SKM-1 treated with dmso at 0.1 percent for 144 hours (cell line): ENCODE results near the gene SHISA2.

ENCODE experiments used
- DNase-seq: peaks from one replicate; lab custom pipeline; 2025; ENCODE audit not compliant: unreplicated experiment; lab: John Stamatoyannopoulos, UW

SHISA2 gene

DNA sequence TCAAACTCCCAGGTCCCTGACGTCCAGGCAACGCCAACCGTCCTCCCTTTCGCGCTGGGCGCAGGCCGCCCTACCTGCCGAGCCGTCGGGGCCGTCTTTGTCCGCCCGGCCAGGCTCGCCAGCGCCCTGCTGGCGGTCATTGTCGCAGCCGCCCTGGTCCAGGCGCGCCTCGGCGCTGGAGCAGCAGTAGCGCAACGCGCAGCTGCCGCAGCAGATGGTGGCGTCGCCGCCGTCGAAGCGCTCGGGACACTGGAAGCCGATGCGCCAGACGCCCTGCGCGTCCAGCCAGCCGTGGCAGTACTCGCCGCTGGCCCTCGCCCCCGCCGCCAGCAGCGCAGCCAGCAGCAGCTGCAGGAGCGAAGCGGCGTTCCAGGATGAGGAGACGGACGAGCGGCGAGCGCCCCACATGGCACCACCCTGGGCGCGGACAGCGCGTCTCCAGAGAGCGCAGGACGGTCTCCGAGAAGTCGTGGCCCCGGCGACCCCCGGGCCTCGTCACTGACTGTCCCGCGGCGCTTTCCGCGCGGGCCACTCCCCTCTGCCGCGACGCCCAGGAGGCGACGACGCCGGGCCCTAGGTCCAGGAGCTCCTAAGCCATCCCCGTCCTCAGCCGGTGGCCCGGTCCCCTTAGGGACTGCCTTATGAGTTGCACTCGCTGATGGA is 1.1 kb downstream of the SHISA2 start:
- no peak for DNase-seq

DNA sequence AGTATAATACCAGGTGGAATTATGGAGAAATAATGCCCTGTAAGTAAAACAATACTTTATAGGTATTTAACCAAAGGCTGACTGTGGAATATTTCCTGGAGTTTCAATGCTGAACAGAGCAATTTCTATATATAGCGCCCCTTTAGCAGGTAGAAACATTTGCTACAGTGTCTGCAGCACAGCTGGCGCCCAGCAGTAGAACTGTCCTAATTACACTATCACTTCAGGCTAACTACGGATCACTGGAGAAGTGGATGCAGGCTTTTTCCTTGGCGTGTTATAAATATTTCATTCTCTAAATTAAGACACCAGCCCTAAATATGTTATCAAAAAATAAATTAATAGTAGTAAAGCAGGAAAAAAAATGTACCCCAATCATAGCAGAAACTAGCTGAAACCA is 3.1 kb downstream of the SHISA2 start:
- no peak for DNase-seq

DNA sequence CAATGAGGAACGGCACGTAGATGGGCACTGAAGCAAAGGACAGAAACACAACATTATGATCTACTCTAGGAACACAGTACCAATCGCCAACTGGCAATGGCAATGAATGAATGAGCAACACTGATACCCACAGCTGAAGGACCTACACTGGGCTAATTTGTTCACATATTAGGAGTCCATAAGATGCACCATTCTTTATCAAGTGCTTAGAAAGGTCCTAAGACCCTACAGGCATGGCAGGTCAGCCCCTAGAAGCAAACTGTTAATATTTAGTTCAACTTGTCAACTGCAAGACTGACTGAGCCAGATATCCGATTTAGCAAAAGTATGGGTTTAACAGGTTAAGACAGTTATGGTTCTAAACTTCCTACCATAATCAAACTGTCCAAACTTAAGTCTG is 4.8 kb downstream of the SHISA2 start:
- no peak for DNase-seq

GRCh38 chr13:26046639-26047038 is 5.2 kb downstream of the SHISA2 start:
- DNase-seq: no peak

DNA sequence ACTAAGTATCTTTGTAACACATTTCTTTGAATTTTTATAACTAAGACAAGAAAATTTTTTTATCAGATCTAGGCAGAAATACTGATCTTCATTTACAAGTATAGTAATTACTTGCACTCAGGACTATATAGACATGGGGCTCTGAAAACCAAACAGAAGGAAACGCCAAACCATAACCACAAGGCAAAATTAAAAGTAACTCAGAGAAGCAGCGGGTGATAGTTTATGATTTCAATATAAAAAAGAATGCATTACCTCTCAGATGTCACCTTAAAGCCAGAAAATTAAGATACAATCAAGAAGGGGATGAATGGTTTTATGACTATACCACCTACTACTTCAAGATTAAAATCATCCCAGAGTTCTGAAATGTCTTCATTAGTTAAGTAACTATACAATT is 6.7 kb downstream of the SHISA2 start:
- DNase-seq: no peak

DNA sequence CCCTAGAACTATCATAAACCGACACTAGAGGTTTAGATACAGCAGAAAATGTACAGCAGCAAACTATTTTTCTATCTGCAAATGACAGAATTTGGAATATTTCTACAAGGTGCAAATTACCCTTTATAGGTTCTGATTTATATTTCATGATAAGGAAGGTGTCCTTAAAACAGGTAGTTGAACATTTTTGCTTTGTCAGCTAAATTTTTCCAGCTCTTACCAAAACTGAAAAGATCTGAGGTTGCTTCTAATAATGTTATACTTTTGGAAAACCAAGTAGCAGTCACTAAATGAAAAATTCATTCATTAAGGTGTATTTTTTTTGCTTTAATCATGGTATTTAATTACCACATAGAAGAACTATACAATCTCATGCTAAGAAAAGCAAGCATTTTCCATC is 9.0 kb downstream of the SHISA2 start:
- DNase-seq: no peak

- no peak for DNase-seq
Observed at GRCh38 chr13:26041444-26041843, 10.4 kb downstream of the SHISA2 start.

GRCh38 chr13:26038931-26039475 is 12.8 kb downstream of the SHISA2 start:
- no peak for DNase-seq

GRCh38 chr13:26037302-26037701 is 14.5 kb downstream of the SHISA2 start:
- peak; percentile 33 for DNase-seq

- DNase-seq: no peak
Observed at GRCh38 chr13:26036383-26036782, 15.4 kb downstream of the SHISA2 start.

DNA sequence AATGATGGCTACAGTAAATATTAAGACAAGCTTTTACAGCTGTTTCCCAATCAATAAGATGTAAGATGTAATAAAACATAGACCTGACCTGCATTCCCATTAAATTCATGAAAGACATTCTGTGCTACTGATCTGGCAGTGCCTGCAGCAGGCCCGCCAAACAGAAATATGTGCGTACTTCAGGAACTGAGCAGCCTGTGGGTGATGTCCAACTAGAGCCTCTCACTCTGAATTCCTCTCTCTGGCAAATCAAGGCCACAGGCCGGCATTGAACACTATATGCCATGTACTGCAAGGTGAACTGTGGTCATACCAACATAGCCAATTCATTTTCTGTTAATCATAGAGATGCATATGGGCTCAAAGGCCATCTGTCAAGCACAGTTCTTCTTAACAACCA is 17.8 kb downstream of the SHISA2 start:
- DNase-seq: no peak

DNA sequence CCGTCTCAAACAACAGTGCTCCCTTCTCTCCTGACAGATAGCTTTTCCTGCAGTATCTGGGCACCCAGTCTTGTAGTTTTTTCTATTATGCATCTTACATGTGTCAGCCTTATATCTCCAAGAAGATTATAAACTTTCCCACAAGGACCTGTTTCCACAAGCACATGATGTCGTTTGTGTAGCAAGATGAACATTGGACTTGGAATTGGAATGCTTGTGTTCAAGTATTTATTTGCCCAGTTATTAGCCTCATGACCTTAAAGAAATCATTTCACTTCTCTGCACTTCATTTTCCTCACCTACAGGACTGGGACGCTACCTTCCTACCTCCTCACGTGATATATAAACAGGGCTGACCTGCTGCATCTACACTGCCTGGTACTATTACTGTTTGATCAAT is 21.5 kb downstream of the SHISA2 start:
- no peak for DNase-seq

- no peak for DNase-seq
Observed at GRCh38 chr13:26029581-26030136, 22.2 kb downstream of the SHISA2 start.

- DNase-seq: no peak
Observed at GRCh38 chr13:26026211-26026610, 25.6 kb downstream of the SHISA2 start.

DNA sequence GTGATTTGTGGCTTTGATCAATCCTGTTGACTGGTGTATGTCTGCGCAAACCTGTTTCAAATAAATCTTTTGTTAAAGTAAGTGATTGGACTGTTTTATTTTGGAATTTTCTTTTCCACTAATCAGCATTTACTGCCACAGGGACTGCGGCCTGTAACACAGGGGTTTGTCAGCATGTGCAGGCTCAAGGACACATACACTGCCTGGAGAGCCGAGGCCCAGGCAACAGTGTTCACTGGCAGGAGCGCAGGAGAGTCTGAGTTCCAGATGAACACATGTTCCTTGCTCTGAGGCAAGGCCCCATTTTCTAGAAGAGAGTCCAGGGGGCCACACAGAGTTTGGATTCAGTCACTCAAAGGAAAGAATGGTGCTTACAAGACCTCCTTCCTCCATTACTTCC is 26.0 kb downstream of the SHISA2 start:
- no peak for DNase-seq

DNA sequence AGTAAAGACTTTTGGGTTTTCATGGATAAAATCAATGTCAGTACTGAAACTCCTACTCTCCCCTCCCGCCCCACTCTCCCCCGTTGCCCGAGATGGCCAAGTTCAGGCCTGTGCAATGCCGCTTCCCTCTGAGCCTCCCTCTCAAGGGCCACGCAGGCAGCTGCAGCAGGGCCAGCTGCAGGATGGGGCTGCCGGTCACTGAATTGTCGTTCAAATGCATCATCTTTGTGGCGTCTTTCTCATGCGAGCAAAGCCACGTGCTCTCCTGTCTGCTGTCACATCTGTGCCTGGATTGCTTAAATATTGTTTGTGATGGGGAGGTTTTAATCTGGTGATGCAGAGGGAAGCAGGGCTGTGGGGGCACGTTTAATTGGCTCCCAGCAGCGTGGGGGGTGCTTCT is 26.6 kb downstream of the SHISA2 start:
- DNase-seq: no peak

DNA sequence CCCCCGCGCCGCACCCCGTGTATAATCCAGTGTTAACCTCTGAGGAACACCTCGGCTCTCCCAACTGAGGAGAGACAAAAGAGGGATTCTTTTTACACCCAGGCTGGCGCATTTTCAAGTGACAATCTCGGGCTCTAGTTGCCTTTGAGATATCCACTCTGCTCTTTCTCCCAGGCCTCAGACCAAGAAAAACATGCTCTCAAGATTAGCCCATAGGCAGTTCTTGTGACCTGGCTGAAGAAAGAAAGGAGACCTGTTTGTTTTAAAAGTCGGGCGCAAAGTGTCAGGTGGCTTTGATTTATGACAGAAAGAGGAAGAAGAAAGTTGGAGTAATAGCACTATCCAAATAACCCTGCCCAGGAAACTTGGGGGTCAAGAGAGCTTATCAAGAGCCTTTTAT is 27.3 kb downstream of the SHISA2 start:
- no peak for DNase-seq

DNA sequence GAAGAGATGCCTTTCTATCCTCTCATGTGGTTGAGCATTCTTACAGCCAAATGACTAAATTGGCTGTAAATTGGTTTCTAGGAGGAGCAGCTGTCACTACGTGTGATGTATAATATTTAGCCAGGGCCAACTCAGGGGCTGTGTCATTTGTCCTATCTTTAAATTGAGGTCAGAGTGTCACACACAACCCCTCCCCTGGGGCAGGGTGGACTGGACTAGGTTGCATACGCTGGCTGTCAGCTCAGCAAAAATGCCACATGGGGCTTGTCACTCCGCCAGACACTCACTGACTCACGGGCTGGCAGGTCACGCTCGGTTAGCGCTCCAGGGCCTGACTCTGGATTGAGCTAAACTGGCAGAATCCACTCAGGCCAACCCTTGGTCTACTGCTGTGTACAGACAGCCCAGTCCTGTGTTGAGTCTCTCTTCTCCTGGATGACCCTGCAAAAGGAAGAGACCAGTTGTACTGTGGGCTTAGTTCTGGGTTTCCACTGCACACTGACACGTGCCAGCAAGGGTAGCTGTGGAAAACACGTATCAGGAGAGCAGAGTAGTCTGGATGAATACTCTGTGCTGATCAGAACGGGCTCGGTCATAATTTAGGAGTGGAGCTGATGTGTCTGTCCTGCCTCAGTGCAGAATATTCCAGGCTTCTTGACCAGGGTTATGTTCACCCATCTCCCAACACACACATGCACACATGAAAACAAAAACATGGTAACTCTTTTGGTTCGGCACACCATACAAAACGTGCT is 29.1 kb downstream of the SHISA2 start:
- DNase-seq: no peak

DNA sequence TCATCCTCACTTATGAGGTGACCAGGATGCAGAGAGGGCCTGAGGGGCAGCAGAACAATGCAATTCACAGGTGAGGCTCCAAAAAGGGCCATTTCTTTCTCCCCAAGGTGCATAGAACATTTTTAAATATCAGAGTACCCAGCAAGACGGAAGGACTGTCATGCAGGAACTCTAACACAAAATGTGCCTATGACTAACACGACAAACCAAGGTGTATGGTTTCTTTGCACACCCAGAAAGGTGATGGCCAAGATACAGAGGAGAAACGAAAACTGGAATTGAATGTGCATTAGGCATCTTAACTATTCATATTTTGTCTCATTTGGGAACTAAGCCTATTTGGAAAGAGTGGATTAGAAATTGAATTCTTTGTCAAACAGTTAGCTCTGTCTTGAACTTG is 29.9 kb downstream of the SHISA2 start:
- DNase-seq: no peak

- DNase-seq: no peak
Observed at GRCh38 chr13:26021516-26021915, 30.3 kb downstream of the SHISA2 start.

DNA sequence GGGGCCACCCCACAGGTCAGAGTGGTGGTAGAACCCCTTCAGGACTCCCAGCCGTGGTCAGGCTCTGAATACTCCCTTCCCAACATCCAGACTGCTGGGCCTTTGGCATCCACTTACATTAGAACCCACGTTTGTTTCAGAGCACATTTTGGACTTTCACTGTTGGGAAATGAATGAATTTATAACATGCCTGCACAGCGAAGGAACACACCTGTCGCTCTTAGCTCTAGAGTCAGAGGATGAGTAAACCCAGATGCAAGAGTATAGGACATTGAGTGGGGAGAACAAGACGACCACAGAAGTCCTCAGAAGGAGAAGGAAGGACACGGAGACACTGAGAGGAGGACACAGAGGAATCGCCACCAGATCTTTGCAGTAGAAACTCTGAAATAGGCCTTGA is 30.9 kb downstream of the SHISA2 start:
- DNase-seq: no peak
